Activated T-cell treated with anti-CD3 and anti-CD28 coated beads for 4 hours (primary cell): Measurements from ENCODE around the gene RNF144B.
"Not testable (repeated sequence)": the region's sequence is repeated elsewhere in the genome, so short reads cannot be mapped to it uniquely, and the experiment has no call there.

Experiments
- DNase-seq: peaks from one replicate; pipeline ENCODE4 v3.0.0-alpha.2; 2020

The RNF144B gene

DNA sequence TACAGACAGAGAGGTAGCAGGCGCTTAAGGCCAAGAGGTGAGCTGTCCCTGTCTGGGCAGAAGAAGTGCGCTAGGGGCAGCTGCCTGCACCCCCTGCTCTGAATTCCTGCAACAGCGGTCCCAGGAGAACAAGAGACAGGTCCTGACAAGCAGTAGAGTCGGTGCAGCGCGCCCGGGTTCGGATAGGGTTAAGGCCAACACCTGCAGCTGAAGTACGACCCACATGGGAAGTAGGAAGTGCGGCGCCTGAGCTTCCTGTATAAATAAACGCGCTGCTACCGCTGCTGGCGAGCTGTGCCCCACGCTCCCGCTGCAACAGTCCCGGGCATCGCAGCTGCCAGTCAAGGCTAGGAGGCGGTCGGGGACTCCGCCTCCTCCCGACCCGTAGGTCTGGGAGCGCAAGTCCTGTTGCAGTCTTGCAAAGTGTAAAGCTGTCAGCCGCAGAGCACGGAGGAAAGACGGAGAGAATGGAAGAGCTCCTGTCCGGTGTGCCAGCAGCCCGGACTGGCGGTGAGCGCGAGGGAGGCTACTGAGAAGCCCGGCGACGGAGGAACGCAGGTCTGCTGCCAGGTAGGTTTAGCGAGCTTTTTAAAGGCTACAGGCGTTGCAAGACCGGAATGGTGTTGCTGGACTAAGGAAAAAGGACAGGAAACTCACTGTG, at the start of gene RNF144B:
Gene RNF144B, plus strand, starts transcription at position 290 of the 661 bp plus-strand sequence. CDS start 12,185 bp downstream, outside the sequence.
- peak; percentile 50 for DNase-seq

DNA sequence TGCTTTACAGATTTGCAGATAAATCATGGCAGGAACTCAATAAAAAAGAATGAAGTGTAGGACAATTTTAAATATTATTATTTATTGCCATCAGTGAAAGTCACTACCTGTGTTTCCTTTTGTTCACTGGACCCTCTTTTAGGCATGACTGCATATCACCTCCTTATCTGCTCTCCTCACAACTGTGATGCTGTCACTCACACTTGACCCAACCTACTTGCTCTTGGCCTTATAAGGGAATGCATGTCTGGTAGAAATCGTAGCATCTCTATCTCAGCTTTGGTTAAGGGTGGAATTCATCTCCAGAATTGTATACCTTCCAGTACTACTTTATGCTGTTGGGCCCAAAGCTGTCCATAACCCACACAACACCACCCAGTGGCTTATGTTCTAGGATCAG, 47.6 kb upstream of the RNF144B start:
- DNase-seq, result no peak

DNA sequence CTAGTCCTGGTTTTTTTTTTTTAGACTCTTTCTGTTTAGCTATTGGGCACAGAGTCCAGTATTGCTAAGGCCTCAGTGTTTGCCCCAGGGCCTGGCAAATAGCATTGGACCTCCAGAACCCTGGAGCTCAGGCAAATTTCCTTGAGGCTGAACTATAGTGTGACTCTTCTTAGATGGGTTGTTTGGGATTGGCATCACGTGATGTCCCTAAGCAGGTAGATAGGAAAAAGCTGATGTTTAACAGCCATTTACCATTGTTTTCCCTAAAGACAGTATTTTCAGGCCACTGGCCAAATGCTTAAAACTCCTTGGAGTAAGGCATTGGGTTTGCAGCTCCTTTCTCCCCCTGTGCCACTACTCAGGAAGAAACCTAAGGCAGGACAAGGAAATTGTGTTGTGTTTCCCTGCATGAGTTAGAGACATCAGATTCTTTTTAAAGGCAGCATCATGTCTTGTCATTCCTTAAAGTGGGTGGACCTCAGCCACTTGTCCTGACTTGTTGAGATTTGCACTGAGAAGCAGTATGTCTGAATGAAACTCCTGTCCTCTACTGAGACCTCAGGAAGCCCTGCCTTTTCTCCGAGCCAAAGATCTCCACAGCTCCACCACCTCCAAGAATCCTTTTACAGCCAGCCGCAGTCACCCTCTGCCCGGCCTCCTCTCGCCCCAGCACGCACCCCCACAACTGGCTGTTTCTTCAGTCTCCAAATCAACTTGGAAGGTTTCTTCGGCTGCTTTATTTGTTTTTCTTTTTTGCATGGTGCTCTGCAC, 46.2 kb upstream of the RNF144B start:
- no peak for DNase-seq

DNA sequence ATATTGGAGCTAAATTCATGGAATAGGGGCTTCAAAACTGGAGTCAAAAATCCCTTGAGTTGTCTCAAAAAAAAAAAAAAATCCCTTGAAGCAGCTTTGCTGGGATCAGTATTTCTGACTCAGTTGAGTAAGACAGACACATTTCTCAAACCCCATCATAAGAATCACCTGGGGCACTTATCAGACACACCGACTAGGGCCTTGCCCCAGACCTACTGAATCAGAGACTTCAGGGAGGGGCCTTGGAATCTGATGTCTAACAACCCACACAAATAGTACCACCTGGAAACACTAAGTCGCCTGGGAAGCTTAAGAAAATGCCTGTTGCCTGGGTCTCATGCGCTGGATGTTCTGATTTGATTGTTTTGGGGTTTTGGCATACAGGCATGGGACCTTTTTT, 44.9 kb upstream of the RNF144B start:
- no peak for DNase-seq

DNA sequence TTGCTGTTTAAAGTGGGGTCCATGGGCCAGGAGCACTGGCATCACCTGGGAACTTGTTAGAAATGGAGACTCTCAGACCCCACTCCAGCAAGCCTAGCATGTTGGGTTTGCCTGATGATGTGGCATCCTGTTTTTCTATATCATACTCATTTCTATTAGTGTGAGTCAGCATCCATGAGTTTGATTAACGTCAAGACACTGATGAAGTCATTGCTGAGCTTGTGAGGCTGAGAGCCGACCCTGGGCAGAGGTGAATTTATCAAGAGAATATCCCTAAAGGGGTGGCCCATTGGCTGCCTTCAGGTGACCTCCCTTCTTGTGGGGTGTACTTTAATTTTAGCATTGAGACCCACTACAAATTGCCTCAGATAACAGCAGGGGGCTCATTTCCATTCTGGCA, 43.4 kb upstream of the RNF144B start:
- DNase-seq, result no peak

DNA sequence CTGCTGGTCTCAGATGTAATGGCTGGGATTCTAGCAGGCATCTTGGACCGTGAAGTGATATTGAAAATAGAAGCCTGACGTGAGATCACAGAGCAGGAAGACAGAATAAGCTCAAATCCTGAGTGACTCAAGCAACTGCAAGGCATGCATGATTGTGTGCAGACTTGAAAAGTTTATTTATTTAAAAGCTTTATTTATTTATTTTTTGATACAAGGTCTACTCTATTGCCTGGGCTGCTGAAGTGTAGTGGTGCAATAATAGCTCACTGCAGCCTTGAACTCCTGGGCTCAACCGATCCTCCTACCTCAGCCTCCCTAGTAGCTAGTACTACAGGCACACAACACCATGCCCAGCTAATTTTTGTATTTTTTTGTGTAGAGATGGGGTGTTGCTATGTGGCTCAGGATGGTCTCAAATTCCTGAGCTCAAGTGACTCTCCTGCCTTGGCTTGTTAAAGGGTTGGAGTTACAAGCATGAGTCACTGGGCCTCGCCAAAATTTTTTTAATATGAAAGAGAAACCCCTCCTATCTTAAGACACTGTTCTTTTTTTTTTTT, 40.1 kb upstream of the RNF144B start:
- DNase-seq, result no peak

DNA sequence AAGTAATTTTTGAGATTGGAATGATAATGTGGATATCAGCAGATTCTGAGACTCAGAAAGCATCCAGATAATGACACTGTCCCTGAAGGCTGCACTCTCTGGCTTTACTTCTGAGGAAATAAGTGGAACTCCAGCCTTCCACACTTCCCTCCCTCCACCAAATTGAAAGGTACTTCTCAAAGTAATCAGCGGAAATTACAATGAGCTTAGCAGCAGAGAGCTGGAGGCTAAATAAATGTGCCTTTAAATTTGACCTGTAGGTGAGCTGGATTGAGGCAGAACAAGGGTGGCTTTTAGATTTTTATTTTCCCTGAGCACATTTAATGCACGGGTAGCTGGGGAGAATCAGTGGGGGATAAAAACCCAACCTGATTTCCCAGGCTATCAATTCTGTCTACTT, 39.3 kb upstream of the RNF144B start:
- no peak for DNase-seq

DNA sequence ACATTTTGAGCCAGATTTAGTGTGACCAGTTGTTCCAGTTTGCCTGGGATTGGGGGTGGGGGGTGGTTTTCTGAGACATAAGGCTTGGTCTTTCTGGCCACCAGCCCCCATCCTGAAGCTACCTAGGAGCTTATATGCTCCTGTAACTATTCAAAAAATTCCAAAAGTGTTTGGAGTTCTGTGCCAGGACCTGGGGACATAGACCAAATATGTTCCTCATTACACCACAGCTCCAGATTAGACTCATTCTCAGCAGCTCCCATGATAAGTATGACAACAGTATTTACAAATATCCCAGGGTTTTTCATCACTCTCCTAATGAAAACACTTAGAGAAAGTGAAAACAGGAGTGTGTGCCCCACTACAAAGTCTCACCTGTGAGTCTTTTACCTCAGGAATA, 37.8 kb upstream of the RNF144B start:
- no peak for DNase-seq

DNA sequence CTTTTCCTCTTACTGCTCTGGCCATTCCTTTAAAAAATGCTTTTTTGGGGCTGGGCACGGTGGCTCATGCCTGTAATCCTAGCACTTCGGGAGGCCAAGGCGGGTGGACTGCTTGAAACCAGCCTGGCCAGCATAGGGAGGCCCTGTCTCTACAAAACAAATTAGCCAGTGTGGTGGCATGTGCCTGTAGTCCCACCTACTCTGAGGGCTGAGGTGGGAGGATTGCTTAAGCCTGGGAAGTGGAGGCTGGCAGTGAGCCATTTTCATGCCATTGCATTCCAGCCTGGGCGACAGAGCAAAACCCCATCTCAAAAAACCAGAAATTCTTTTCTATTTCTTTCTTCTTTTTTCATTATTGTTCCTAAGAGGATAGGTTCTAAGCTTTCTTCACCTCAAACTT, 36.9 kb upstream of the RNF144B start:
- no peak for DNase-seq

DNA sequence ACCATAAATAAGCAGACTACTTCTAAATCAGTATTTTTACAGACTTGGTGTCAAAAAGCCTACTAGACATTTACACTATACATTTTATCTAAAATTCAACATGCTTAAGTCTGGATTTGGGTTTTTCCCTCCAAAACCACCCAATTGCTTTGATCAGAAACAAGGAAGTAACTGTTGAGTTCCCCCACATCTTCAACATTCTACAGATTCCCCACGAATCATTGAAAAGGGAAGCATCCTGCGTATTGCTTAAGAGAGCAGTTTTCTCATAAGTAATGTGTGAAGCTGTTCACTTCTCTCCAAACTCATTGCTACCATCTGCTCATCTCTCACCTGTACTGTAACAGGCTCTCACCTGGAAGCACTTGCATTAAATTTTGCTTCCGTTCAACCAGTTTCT, 36.4 kb upstream of the RNF144B start:
- no peak for DNase-seq

DNA sequence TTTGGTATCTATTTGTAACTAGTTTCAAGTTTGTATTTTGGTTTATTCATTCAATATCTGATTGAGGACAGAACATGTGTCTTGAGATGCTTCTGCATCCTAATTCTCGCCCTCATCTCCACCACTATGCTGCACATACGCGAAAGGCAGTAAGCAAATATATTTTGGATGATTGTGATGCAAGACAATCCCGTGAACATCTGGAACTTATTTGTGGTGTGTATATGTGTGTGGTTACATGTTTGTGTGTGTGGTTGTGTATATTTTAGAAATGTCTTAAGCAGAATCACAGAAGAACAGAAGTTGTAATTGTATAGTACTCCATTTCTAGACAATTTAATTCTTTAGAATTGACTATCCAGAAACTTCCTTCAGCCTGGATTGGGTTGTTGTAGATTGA, 35.1 kb upstream of the RNF144B start:
- DNase-seq, result no peak

DNA sequence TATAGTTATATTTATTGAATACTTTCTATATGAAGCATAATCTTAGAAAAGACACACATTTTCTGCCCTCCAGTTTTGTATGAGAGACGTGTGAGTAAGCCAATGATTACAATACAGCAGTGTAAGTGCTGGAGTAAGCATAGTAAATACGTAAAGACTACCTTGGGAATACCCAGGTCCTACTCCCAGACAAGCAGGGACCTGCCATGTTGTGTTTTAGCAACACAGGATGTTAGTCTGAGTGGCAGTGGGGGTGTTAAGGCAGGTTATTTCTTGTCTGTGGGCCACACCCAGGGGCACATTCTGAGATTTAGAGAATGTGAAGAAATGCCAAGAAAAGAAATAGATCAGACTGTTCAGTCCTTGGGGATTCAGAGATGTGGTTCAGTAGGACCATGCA, 34.3 kb upstream of the RNF144B start:
- DNase-seq, result no peak

DNA sequence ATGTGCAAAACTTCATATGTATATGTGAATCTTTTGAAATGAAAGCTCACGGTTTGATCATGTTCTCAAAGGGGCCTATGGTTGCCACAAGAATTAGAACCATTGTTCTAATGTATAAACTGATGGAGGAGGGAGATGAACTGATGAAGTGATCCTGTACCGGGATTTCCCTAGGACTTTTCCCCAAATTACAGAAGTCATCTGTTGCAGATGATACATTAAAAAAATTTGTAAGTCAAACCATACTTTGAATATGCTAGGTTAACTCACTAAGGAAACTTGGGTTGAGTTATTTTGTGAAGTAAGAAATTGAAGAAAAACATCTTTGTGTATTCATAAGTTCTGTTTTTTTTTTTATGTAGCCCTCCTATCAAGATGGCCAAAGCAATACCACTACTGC, 33.9 kb upstream of the RNF144B start:
- DNase-seq, result no peak

DNA sequence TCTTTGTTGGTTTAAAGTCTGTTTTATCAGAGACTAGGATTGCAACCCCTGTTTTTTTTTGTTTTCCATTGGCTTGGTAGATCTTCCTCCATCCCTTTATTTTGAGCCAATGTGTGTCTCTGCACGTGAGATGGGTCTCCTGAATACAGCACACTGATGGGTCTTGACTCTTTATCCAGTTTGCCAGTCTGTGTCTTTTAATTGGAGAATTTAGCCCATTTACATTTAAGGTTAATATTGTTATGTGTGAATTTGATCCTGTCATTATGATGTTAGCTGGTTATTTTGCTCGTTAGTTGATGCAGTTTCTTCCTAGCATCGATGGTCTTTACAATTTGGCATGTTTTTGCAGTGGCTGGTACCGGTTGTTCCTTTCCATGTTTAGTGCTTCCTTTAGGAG, 29.6 kb upstream of the RNF144B start:
- DNase-seq, result not testable (repeated sequence)

DNA sequence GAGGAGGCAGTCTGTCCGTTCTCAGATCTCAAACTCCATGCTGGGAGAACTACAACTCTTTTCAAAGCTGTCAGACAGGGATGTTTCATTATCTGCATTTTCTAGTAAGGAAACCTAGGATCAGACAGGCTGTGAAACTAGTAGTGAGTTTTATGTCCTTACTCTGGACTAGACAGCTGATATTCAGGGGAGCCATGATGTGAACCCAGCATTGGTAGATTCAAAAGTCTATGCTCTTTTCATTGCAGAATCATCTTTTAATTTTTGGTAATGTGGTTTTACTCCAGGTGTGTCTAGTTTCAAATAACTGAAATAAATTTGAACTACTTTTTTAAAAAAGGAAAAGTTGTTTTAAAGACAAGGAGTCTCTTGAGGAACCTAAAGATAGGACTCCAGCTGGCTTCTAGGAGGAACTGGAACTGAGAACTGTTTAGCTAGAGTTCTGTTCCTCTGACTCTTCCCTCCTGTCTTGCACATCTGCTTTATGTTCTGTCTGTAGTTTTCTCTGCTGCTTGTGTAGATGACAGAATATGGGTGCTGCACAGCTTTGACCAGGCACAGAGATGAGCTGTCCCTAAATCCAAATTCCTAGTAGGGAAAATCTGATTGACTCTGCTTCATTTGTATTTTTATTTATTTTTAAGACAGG, 27.8 kb upstream of the RNF144B start:
- DNase-seq, result no peak

DNA sequence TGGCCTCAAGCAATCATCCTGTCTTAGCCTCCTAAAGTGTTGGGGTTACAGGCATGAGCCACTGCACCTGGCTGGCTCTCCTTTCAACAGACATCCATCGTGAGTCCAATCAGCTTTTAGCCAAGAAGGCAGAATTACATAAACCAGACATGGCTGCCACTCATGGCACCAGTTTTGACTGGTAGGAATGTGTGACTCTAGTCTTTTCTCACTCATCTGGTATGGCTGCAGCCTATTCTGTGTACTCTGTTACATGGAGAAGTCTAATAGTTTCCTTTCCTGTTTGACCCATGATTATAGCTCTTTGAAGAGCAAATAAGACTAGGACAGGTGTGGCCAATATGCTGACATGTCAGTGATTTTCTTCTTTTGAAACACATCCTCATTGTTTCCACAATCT, 27.0 kb upstream of the RNF144B start:
- no peak for DNase-seq

DNA sequence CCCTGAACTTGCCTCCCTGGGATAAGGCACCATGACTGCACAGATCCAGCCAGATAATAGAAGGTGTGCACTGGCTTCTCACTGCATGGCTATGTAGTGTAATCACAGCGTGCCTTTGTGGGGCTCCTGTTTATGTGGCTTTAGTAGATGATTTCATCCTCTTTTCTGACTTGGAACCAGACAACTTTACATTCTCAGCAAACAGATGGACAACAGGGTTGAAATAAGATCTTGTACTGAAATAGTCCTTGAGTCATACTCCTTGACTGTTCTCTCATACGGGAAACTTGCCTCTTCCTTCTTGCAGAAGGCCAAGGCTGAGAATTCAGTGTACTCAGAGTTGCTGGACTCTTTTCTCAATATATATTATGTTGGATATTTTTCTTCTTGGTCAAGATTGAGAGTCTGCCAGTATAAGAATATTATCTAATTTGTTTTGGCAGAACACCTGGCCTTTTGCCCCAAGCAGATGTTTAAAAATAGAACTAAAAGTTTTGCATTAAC, 25.0 kb upstream of the RNF144B start:
- DNase-seq, result no peak

DNA sequence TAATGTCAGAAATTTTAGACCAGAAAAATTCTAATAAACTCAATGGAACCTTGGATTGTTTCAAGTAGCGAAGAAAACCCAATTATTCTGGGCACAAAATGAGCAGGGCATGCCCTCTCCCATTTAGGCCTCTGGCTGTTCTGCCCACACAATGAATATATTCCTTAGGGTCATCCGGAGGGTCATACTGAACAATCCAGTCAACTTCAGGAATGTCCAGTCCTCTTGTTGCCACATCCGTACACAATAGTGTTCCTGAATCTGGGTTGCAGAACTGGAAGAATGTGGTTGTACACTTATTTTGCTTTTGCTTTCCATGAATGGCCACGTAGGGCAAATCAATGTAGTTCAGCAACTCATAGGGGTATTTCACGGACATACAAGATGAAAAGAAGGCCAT, 23.4 kb upstream of the RNF144B start:
- DNase-seq, result no peak

DNA sequence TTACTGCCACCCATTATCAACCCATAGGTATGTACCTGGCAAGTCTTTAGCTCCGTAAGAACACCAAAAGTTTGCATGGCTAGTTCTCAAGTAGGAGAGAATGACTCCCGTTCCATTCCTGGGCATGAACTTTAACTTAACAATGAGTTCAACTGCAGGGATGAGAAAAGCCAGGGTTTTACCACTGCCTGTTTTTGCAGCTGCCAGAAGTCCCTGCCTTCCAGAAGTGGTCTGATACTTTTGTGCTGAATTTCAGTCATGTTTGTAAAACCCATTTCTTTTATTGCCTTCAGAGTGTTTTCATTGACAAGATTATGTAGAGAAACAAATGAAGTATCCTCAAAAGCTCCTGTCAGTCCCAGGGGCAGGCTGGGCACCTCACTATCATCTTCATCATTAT, 22.6 kb upstream of the RNF144B start:
- not testable (repeated sequence) for DNase-seq

DNA sequence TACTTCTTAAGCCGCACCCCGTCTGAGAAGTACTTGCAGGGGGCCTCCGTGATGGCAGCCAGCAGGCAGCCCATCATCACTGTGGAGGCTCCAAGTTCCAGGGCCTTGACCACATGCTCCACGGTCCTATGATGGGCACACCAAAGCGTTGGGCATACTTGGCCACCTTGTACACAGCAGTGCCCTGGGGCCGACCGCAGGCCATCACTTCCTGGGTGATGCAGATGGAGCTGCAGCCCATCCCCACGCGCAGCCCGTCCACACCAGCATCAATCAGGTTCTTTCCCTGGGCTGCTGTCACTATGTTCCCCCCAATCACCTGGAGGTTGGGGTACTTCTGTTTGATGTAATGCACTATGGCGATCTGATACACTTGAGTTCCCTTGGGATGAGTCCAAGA, 19.8 kb upstream of the RNF144B start:
- DNase-seq, result no peak

DNA sequence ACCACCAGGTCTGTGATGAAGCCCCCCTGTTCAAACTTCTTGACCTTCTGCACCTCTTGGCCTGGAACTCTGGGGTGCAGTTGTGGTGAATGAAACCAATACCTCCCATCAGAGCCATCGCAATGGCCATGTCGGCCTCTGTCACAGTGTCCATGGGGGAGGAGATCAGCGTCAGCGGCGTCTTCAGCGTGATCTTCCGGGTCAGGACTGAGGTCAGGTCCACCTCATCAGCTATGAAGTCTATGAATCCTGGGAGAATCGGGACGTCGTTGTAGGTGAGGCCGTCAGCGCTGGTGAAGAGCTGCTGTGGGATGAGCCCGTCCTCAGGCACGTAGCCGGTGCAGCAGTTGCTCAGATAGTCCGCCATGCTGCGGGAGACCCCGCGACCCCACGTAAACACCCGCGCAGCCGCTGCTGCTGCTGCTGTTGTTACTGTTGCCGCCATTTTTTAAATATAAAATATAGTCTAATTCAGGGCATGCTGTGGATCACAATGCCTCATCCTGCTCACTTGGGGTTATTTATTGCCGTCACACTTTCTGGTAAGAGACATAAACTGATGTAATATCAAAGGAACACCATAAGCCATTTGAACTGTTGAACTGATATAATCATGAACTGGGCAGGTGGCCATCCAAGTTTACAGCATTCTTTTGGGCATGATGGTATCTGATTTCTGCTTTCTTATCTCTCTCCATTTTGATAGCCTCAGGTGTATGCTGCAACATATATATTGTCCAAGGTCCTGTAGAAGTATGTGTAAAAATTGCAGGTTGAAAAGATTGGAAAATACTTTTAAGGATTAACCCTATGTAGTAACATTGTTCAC, 18.7 kb upstream of the RNF144B start:
- no peak for DNase-seq

DNA sequence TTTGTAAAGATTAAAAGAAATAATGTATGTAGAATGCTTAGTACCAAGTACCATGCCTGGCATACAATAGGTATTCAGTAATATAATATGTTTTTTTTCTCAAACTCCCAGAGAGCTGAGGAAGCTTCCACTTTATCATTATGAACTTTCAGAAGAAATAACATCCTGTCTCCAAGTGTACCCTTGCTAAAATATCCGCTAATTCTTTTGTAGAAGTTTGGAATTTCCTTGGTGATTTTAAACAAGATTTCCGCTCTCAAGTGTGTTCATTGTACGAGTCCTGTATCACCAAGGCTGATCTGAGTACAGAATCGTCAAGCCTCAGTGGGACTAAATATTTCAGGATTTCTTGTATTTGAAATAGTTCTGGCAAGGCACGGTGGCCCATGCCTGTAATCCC, 16.1 kb upstream of the RNF144B start:
- DNase-seq, result no peak

DNA sequence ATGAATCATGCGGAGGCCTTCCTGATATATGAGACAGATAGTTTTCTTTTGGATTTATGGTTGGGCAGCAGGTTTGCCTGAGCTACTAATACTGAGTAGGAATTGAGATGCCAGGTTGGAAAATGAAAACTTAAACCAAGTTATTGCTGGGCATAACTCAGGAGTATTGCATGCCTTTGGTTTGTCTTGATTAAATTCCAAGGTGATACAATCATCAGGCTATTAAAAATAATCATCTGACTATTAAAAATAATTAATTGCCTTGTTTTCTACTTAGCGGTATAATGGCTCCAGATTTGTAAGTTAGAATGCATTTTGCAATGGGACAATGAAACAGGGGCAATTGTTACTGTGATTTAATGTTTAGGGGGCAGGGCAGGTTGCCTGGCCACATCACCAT, 15.5 kb upstream of the RNF144B start:
- no peak for DNase-seq
